Activated gamma-delta T cell treated with Interleukin-2 at 50 U/mL for 16 hours (primary cell): ENCODE data around the gene IFNK.
A peak's percentile ranks its signal among the peaks of the same experiment; 100 is the strongest.

Experiments
- DNase-seq: peaks from one replicate; pipeline ENCODE4 v3.0.0-alpha.2; 2020

IFNK gene

GRCh38 chr9:27573634-27574590 is 49.8 kb downstream of the IFNK start:
- DNase-seq, result peak; percentile 95
